HepG2 (cell line): ENCODE results near the gene NUDT9. TPM values are rescaled to one million over a fixed set of nuclear protein-coding genes. Genes with fewer than 3 reads are reported as not detected.

Experiments
- ARID4A ChIP-seq: sonication (generic); formaldehyde crosslinking; IDR thresholded peaks from 2 replicates; pipeline ENCODE4 v1.5.0; 2020; ENCODE audit warnings: mild to moderate bottlenecking, missing genetic modification reagents, borderline replicate concordance
- EZH2 ChIP-seq: conservative IDR thresholded peaks from 2 replicates; pipeline ENCODE4 v1.6.1; 2012; ENCODE audit warnings: mild to moderate bottlenecking, low read depth, low read length, moderate library complexity
- MBD4 ChIP-seq: IDR thresholded peaks from 2 replicates; pipeline ENCODE4 v1.6.1; 2012; ENCODE audit warnings: low read length, inconsistent platforms, borderline replicate concordance
- MEF2D ChIP-seq: sonication (generic); formaldehyde crosslinking; IDR thresholded peaks from 2 replicates; pipeline ENCODE4 v1.5.1; 2020; ENCODE audit warnings: mild to moderate bottlenecking, missing genetic modification reagents
- MXD1 ChIP-seq: sonication (generic); formaldehyde crosslinking; IDR thresholded peaks from 2 replicates; pipeline ENCODE4 v1.4.0; 2020; ENCODE audit warnings: mild to moderate bottlenecking, missing genetic modification reagents
- RBAK ChIP-seq: sonication (generic); formaldehyde crosslinking; IDR thresholded peaks from 2 replicates; pipeline ENCODE4 v1.5.1; 2020; ENCODE audit warnings: mild to moderate bottlenecking, missing genetic modification reagents
- RFX3 ChIP-seq: IDR thresholded peaks from 2 replicates; pipeline ENCODE4 v1.6.1; 2016; ENCODE audit warnings: missing biosample characterization, missing genetic modification reagents
- RNF219 ChIP-seq: sonication (generic); formaldehyde crosslinking; IDR thresholded peaks from 2 replicates; pipeline ENCODE4 v1.5.0; 2020; ENCODE audit warnings: mild to moderate bottlenecking, missing genetic modification reagents
- STAT6 ChIP-seq: sonication (generic); formaldehyde crosslinking; IDR thresholded peaks from 2 replicates; pipeline ENCODE4 v1.4.0; 2020; ENCODE audit warnings: missing genetic modification reagents, mild to moderate bottlenecking, borderline replicate concordance
- TBP ChIP-seq: sonication (generic); formaldehyde crosslinking; IDR thresholded peaks from 2 replicates; pipeline ENCODE4 v1.5.0; 2020; ENCODE audit warnings: missing genetic modification reagents
- TRIM22 ChIP-seq: fragments of 450-650 bp; IDR thresholded peaks from 2 replicates; pipeline ENCODE4 v1.6.1; 2017
- TSC22D2 ChIP-seq: sonication (generic); formaldehyde crosslinking; IDR thresholded peaks from 2 replicates; pipeline ENCODE4 v1.5.1; 2020; ENCODE audit warnings: missing genetic modification reagents, mild to moderate bottlenecking, borderline replicate concordance
- ZBTB7B ChIP-seq: sonication (generic); formaldehyde crosslinking; IDR thresholded peaks from 2 replicates; pipeline ENCODE4 v1.4.0; 2020; ENCODE audit warnings: missing genetic modification reagents
- ZNF253 ChIP-seq: sonication (generic); formaldehyde crosslinking; IDR thresholded peaks from 2 replicates; pipeline ENCODE4 v1.8.0; 2022; ENCODE audit warnings: mild to moderate bottlenecking, missing genetic modification reagents, borderline replicate concordance
- ZNF282 ChIP-seq: fragments of 450-650 bp; IDR thresholded peaks from 2 replicates; pipeline ENCODE4 v1.6.1; 2018; ENCODE audit not compliant: partially characterized antibody
- ZNF451 ChIP-seq: sonication (generic); formaldehyde crosslinking; IDR thresholded peaks from 2 replicates; pipeline ENCODE4 v1.5.0; 2020; ENCODE audit warnings: mild to moderate bottlenecking, missing genetic modification reagents
- ZNF597 ChIP-seq: sonication (generic); formaldehyde crosslinking; IDR thresholded peaks from 2 replicates; pipeline ENCODE4 v1.5.0; 2020; ENCODE audit warnings: missing genetic modification reagents
- polyA plus RNA-seq, 8 experiments: library from polyadenylated mRNA; depleted of rRNA in 3 of 8; stranded (reverse) in 7 of 8; unstranded in 1 of 8; fragments of >200 nt; fragmentation: Illumina TruSeq in 4 of 8; extraction: Trizol in 4 of 8; gene quantifications; 2 replicates each; pipeline versions ENCODE4 v1.2.1 to v1.2.3, GENCODE V29; 2011 to 2016; ENCODE audit warnings: low read depth in 4 of 8, missing spikeins in 1 of 8, mixed read lengths in 1 of 8; ENCODE audit not compliant: insufficient read depth in 1 of 8
- total RNA-seq, 5 experiments: library from RNA; depleted of rRNA; stranded (reverse); fragments of >200 nt; fragmentation: Illumina TruSeq; extraction: Trizol; gene quantifications; 2 replicates each; pipeline ENCODE4 v1.2.3, GENCODE V29; 2016; ENCODE audit warnings: low read depth in 1 of 5

The NUDT9 gene
- total and polyA plus RNA-seq, 2 of the 13 experiments (the other 11 are each of a cell fraction or from before 2014, with no cell fraction given), result 10.4 to 12.3 TPM

GRCh38 chr4:87390891-87391575 is 31.3 kb upstream of the NUDT9 start, which contains the start of gene HSD17B11 (continued):
- no peak for TF ChIP-seq RNF219
- TF ChIP-seq ARID4A (CRISPR knock-in tag), result peak; percentile 90; the same call in 1 of the 2 replicates
- TF ChIP-seq MBD4, result peak; percentile 71; the same call in 1 of the 2 replicates
- TF ChIP-seq TBP (CRISPR knock-in tag), result no peak
- TF ChIP-seq TSC22D2 (CRISPR knock-in tag), result 0 out of 2 replicates have a peak, but pooled peaks have one; percentile 35
- peak; percentile 92 for TF ChIP-seq ZBTB7B (CRISPR knock-in tag)
- no peak; the same call in 1 of the 2 replicates for TF ChIP-seq RBAK (CRISPR knock-in tag)
- no peak for TF ChIP-seq EZH2
- TF ChIP-seq RFX3 (CRISPR knock-in tag), result no peak
- TF ChIP-seq TRIM22, result no peak
- peak; percentile 50; the same call in 1 of the 2 replicates for TF ChIP-seq STAT6 (CRISPR knock-in tag)
- TF ChIP-seq MXD1 (CRISPR knock-in tag), result 0 out of 2 replicates have a peak, but pooled peaks have one; percentile 37
- TF ChIP-seq ZNF597 (CRISPR knock-in tag), result no peak
- TF ChIP-seq ZNF253 (CRISPR knock-in tag), result no peak
- TF ChIP-seq ZNF451 (CRISPR knock-in tag), result 0 out of 2 replicates have a peak, but pooled peaks have one; percentile 59
- TF ChIP-seq ZNF282, result no peak
- peak; percentile 88 for TF ChIP-seq MEF2D (CRISPR knock-in tag)
